NCI-H524 treated with DMSO at 0.1 percent for 48 hours (cell line): ENCODE results near the gene CAMK1D.
"Not testable (repeated sequence)": the region's sequence is repeated elsewhere in the genome, so short reads cannot be mapped to it uniquely, and the experiment has no call there.

Experiments used
- DNase-seq: peaks from one replicate; lab custom pipeline; 2025; lab: John Stamatoyannopoulos, UW

The CAMK1D gene

DNA sequence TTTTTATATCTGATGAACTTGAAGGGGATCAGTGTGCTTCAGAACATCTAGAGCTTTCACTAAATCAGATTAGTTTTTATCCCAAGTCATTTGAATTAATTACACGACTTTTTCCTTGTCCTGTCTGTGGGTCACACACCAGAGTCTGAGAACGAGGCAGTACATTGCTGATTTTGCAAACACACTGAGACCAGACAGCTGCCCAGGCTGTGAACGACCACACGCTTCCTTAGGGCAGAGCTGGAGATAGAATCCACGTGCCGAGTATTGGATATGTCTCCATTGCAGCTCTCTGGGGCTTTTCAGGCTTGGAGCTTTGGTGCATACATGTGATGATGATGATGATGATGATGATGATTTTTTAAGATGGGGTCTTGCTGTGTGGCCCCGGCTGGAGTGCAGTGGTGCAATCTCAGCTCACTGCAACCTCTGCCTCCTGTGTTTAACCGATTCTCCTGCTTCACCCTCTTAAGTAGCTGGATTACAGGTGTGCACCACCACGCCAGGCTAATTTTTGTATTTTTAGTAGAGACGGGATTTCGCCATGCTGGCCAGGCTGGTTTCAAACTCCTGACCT, 81.1 kb downstream of the CAMK1D start:
- DNase-seq = no peak

DNA sequence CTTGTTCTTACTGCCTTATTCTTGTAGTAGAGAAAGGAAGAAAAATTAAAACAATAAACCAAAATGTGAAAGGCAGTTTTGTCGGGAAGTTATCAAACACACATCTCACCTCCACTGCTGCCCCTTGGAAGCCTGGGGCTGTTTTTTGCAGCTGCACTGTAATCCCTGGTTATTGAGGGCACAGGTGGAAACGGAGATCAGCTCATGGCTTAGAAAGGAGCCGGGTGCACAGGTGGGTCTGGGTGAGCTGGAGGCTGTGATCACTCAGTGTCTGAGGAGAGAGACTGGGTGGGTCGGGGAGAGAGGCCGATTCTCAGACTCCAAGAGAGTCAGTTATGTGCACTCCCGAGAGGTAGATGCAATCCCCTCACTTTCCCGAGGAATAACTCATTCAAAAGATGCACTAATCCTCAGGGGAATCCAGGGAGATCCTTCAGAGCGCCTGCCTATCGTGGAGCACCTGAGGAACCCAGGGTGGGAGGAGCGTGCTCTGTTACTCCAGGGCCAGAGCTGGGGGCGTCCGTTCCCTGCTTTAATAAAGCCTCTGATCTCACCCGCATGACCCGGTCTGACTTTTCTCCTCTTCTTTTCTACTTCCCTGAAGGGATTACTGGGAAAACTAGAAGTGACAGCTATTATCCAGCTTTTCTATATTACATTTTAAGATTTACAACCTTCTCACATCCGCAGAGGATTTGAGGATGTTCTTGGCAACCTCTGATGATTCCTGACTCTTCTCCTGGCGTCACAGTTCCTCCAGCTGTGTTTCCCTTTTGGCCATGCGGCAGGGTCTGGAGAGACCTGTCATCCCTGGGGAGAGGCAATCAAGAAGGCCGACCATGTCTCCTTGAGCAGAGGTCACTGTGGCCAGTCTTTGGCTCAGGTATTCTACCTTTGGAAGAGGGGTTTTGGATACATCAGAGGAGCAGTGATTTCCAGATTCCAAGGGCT, 82.1 kb downstream of the CAMK1D start:
- DNase-seq = no peak

DNA sequence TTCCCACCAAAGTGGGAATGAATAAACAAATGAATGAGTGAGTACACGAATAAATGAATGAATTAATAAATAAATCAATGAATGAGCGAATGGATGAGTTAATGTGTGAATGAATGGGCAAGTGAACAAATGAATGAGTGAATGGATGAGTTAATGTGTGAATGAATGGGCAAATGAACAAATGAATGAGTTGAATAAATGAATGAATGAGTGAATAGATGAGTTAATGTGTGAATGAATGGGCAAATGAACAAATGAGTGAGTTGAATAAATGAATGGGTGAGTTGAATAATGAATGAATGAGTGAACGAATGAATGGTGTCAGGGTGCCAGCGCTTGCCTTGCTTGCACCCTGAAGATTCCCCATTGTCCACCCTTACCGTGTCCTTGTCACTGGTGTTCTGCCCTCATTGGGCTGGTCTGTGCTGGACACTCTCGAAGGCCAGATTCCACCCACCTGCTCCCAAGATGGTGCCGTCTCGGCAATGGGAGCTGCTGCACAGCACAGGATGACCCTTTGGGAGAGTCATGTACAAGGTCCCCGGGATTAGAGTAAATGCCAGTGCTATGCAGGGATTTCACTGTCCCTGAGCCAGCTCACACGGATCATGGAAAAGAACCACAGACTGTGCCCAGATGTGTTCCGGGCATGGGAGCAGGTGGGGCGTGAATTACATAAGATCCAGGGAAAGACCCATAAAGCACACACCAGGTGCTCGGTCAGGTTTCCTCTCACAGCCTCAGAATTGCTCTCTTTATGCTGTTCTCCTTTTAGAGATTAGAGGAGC, 83.2 kb downstream of the CAMK1D start:
- no peak for DNase-seq

DNA sequence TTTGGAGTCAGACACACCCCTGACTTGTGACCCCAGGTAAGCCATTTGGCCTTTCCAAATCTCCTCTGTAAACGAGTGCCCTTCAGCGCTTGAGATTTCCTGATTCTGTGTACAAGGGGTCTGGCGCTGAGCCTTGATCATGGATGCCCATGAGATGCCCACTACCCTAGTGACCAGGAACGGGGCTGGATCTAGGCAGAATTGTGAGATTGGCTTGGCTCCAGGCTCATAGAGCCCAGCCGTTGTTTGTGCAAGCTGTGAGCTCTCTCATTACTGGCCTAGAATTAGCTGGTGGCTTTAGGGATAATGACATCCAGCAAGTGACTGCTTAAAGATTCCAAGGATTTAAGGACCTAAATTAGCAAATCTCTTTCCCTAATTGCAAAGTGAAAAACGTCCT, 84.9 kb downstream of the CAMK1D start:
- DNase-seq = no peak

DNA sequence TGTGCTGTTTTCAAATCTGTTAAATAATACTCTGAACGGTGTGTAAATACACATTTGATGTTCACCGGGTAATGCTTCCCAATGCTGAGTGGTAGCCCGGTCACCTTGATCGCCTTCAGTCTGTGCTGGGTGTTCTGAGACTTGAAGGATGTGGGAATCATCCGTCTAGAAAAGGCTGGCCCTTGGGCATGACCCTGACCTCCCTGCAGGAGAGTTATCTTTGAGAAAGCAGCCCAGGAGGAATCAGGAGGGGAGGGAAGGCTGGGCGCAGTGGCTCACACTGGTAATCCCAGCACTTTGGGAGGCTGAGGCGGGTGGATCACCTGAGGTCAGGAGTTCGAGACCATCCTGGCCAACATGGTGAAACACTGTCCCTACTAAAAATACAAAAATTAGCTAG, 85.3 kb downstream of the CAMK1D start:
- DNase-seq = not testable (repeated sequence)

DNA sequence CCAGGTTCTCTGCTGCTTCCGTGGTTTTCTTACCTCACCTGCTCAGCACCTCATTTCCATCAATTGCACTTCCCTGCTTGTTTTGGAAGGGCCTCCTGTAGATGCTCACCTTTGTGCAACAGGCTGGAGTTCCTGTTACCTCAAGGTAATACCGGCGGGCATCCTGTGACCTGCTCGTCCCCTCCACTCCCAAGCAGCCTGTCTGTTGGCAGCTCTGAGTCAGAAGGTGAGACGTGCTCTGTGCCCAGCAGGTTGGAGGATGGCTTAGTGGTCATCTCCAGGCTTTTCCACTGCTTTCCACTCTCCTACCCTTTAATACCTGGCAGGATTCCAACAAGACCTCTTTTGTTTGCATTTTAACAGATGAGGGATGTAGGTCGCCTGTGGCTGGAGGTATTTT, 86.0 kb downstream of the CAMK1D start:
- DNase-seq = no peak

DNA sequence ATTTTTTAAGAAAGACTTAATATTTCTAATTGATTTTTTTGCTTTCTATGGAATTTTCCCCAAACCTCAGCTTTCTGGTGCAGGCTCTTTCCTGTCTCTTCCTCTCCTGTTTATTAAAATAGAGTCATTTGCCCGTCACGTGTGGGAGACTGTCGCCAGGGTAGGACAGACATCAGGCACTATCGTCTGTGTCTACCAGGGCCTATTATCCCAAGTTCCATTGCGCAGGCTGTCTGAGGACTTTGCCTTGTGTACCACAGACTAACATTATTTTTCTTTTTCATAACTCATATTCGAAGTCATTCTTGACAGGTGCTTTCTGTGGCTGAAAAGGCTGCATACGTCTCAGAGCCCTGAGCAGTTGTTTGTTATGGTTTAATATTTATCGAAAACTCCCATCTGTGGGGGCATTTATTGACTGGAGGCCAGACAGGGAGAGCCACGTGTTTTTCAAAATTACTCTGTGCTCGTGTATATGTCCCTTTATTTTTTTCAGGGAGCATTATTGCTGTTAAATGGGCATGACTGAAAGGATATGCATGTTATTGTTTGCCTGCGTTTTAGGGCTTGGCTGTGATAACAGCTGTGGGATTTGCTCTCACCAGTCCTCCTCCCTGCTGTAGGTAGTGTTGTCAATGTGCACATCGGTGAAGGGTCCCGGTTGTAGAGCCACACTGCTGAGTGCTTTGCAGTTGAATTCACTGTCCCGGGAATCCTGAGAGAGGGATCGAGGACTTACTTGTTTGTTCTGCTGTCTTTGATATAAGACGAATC, 89.8 kb downstream of the CAMK1D start:
- no peak for DNase-seq

DNA sequence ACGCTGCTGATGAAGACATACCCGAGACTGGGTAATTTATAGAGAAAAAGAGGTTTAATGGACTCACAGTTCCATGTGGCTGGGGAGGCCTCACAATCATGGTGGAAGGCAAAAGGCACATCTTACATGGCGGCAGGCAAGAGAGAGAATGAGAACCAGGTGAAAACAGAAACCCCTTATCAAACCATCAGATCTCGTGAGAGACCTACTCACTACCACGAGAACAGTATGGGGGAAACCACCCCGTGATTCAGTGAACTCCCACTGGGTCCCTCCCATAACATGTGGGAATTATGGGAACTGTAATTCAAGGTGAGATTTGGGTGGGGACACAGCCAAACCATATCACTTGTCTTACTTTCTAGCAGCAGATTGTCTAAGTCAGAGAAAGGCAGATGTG, 90.4 kb downstream of the CAMK1D start:
- DNase-seq = not testable (repeated sequence)

DNA sequence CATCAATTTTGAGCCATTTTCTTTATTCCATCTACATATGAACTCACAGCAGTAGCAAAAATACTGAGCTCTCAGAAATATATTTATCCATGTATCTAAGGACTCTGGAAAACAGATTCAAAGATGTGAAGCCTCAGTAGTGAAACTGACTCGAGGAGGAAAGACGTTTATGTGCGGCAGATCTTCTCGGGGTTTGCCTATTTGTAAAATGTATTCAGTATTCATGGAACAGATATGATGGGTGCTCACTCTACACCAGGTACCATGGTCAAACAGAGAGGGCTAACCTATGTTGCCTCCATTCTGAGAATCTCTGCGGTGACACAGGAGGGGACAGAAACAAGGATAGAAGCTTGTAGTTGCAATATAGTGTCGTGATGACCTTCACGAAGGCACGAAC, 93.7 kb downstream of the CAMK1D start:
- DNase-seq = no peak

DNA sequence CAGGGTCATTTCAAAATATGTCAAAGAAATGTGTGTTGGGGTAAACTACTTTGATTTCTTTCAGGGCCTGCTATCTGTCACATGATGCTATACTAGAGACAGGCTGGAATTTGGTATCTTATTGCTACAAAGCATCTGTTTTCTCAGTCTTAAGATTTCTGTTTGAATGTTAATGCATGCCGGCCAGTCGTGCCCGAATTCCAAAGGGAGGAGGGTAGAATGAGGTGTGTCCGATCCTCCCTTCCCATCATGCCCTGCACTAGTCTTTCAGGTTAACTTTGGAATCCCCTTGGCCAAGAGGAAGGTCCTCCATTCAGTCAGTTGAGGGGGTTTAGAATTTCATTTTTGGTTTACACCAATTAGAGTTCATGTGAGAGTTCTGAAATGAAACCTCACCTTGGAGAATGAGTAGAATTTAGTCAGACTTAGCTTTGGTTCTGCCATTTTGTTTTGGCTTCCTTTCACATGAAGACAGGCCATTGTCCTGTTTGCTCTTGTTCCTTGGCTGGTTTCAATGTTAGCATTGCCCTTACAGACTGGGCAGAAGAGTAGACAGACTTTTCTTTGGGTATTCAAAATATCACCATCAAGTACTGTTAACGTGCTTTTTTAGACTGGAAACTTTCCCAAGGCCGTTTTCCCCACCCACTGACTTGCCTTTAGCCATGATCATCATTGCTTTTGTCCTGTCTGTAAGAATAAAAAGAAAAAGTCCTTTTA, 95.8 kb downstream of the CAMK1D start:
- no peak for DNase-seq

DNA sequence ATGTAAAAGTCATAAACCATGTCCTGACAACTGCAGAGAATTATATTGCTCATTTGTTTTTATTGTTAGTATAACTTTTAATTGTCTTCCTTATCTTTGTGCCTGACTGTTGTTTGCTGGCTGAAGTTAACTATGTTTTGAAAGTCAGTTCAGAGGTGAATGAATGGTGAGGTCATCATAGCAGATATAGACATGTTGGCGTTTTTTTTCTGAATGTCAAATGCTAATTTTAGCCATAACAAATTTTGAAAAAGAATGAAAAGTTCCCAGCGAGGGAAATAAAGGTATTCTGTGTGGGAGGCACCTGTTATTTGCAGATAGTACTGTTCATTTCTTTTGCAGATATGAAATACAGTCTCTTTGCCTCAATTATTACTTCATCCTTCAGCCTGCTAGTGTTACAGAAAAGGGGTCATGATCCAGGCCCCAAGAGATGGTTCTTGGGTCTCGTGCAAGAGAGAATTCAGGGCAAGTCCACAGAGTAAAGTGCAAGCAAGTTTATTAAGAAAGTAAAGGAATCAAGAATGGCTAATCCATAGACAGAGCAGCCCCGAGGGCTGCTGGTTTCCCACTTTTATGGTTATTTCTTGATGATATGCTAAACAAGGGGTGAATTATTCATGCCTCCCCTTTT, 96.5 kb downstream of the CAMK1D start:
- DNase-seq = no peak

DNA sequence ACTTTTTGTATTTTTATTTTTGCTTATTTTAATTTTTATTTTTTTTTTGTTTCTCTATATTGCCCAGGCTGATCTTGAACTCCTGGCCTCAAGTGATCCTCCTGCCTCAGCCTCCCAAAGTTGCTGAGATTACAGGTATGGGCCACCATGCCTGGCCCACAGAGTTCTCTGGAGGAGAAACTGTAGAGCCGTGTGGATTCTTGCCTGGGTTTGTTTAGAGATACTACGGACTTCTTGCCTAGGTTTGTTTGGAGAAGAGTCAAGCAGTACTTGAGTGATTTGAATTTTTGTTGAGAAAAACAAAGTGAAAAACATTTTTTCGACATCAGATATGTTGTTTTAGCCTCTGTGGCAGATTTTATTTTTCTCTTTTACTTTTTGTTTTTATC, 99.0 kb downstream of the CAMK1D start:
- no peak for DNase-seq

DNA sequence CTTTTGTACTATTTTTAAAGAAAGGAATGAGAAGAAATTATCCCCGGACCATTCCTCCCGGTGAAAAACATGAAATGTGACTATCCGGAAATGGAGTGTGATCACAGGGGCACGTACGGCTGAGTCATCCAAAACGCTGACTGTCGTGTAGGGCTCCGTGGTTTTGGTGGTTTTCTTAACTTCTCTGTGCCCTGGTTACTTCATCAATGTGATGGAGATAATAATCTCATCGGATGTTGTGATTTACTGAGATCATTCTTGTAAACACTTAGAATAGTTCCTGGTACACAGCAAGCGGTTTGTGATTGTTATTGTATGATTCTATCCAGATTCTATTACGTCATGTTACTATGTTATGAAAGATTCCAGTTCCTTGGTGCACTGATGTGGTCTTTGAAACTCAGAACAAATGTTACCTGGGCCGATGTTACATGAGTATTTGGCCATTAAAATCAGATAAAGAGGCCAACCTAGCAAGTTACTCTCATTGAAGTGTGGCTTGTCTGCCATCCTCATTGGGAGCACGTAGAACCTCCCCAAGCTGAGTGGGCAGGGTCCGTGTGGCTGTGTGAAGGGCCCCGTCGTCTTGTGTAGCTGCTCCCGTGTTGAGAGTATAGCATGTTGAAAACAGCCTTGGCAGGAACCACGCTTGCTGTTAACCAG, 99.5 kb downstream of the CAMK1D start:
- no peak for DNase-seq

DNA sequence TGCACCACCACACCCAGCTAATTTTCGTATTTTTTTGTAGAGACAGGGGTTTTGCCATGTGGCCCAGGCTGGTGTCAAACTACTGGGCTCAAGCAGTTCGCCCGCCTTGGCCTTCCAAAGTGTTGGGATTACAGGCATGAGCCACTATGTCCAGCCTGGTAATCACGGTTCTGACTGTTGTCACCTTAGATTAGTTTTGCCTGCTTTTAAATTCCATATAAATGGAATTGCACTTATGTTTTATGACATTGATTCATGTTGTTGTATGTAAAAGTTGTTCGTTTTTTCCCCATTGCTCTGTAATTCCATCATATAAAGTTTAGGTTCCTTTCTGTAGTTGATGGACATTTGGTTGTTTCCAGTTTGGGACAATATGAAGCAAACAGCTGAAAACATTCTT, 106.0 kb downstream of the CAMK1D start:
- DNase-seq = no peak

DNA sequence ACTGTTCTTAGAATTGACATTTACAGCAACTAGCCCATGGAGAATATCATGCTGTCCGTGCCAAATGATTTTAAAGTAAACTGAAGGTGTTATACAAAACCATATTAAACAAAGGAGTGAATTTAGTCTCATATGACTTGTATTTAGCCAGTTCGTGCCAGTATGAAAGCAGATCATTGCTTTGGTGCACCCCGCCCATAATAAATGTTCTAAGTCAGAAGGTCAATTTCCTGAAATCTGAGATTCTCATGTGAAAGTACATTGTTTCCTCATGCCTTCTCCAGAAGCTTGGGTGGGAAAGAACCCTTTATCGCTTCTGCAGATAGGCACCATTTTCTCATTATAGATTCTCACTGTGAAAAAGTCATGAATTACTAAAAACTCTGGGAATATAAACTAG, 106.4 kb downstream of the CAMK1D start:
- no peak for DNase-seq

DNA sequence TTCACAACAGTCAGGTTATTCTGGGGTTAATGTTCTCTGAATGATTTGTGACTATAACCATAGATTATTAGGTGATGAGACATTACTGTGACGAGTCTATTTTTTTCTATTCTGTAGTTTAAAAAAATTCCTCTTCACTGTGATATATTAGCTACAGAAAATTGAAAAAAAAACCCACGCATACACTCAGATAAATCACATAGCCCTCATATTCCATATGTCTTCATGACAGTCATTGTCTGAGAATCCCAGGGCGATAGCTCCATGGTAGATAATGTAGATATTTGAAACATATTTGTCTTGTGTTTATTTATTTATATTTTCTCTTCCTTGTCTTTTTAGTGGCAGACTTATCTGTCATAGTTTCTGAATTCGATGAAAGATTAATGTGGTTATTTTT, 110.0 kb downstream of the CAMK1D start:
- no peak for DNase-seq

DNA sequence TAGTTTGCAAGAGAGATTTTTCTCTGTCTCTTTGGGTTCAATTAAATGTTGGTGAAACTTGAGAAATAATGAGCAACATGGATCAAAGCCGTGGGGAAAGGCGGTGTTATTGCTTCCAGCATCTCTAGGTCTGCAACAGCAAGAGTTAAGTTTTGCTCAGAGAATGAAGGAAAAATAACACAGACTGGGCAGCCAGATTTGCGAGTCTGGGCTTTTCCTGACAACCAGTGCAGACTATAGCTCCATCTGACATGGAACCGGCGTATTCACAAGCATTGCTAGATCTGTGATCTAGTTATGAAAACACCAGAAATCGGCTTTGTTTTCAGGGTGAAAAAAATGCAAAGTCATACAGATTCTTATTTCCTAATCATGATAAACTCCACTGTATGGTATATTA, 110.4 kb downstream of the CAMK1D start:
- DNase-seq = no peak

DNA sequence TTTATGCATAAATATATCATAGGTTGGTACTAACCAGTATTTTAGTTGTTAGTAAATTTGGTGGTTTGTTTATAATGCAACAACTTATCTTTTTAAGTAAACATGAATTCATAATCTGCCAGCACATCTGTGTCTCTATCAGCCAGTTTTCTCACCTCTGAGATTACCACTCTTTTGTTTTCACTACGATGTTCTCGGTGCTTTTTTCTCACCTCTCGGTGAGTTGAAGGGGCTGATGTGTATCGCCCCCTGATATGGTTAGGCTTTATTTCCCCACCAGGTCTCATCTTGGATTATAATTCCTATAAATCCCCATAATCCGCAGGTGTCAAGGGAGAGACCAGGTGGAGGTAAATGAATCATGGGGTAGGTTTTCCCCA, 114.1 kb downstream of the CAMK1D start:
- DNase-seq = no peak

DNA sequence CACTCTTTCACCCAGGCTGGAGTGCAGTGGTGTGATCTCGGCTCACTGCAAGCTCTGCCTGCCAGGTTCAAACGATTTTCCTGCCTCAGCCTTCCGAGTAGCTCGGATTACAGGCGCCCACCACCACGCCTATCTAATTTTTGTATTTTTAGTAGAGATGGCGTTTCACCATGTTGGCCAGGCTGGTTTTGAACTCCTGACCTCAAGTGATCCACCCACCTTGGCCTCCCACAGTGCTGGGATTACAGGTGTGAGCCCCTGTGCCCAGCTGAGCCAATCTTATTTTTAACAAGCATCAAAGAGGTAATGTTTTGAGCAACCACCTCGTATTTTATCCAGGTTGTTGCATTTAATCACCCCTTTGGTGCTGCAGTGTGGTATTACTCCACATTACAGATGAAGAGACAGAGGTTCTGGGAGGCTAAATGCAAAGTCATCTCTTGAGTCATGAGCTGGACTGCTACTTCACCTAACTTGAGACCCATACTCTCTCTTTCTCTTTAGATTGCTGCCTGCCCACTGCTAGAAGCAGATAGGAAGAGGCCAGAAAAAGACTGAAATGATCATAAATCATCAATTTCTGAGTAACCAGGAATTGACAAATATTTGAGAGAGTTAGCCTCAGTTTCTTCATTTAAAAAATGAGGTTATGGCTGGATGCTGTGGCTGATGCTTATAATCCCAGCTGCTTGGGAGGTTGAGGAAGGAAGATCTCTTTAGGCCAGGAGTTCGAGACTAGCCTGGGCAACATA, 116.2 kb downstream of the CAMK1D start:
- DNase-seq = no peak
